Measurements from ENCODE around the gene WNK2.

WNK2 gene

DNA sequence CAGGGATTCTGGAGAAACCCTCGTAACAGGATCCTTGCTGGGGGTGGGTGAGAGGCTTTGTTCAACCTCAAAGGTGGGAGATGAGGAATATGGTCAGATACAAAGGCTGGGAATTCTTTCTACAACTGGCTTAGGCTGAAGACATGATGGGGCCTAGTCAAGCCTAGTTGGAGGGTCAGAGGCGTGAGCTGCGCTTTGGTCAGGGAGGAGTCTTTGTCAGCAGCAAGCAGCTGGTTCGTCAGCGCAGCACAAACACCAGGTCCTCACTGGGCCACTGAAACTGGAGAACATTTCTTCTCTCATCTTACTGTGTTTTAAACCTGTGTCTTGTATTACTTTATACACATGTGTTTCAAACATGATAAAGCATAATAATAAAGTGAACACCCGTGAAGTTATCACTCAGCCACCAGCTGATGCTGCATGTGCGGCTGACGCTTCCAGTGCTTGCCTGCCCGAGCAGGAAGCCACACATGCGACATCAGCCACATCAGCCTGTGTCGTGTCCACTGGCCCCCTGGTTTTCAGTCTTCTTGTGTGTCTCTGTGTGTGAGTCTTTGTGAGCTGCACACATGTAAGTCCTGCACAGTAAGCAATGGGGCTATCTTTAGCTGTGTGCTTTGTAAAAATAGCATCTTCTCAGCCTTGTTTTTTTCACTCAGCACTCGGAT lies 81.5 kb downstream of the WNK2 start:
- no peaks in the 10 kb centered on the region for H3K4me1 ChIP-seq
- H3K36me3 ChIP-seq: peaks cover 0 to 8% (median 8%) of the 10 kb centered on the region in 3 donors
- no peaks in the 10 kb centered on the region for H3K27me3 ChIP-seq
- TF ChIP-seq, protein P1, sequence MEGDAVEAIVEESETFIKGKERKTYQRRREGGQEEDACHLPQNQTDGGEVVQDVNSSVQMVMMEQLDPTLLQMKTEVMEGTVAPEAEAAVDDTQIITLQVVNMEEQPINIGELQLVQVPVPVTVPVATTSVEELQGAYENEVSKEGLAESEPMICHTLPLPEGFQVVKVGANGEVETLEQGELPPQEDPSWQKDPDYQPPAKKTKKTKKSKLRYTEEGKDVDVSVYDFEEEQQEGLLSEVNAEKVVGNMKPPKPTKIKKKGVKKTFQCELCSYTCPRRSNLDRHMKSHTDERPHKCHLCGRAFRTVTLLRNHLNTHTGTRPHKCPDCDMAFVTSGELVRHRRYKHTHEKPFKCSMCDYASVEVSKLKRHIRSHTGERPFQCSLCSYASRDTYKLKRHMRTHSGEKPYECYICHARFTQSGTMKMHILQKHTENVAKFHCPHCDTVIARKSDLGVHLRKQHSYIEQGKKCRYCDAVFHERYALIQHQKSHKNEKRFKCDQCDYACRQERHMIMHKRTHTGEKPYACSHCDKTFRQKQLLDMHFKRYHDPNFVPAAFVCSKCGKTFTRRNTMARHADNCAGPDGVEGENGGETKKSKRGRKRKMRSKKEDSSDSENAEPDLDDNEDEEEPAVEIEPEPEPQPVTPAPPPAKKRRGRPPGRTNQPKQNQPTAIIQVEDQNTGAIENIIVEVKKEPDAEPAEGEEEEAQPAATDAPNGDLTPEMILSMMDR (IDR thresholded peaks at IDR 0.05): no peak
- H3K27ac ChIP-seq: no peak overlapping the region
- DNase-seq: peak in 1 of 2 donors; percentile 9
- intact Hi-C loops (cut with DNase I; ENCODE audit: low total_unique reads): no loop called here
- H3K4me3 ChIP-seq: no peak overlapping the region
- no peaks in the 10 kb centered on the region for H3K9me3 ChIP-seq

DNA sequence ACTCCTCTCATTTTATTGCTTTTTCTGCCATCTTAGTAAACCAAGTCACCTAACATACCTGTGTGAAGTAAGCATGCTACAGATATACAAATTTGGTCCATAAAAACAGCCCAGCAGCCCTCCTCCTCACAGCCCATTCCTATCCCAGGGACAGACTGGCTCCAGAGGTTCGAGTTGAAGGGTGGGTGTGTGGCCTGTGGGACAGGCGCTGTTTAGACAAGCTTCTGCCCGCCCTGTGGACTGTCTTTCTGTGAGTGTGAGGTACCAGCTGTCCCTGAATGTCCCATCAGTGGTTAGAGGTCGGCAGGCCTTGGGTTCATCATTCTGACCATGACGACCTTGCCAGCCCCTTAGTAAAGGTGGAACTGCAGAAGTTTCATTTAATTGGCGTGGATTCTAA lies 82.0 kb downstream of the WNK2 start:
- Histone ChIP-seq H3K4me3 (no peak overlapping the region), H3K4me1 (no peaks in the 10 kb centered on the region), H3K9me3 (no peaks in the 10 kb centered on the region), H3K27ac (no peak overlapping the region), H3K36me3 (peaks cover 0 to 8% (median 8%) of the 10 kb centered on the region in 3 donors), H3K27me3 (no peaks in the 10 kb centered on the region)
- DNase-seq: peak in 1 of 2 donors; percentile 2
- TF ChIP-seq, protein P1 (IDR thresholded peaks at IDR 0.05): no peak
- intact Hi-C loops (cut with DNase I; ENCODE audit: low total_unique reads): no loop called here

DNA sequence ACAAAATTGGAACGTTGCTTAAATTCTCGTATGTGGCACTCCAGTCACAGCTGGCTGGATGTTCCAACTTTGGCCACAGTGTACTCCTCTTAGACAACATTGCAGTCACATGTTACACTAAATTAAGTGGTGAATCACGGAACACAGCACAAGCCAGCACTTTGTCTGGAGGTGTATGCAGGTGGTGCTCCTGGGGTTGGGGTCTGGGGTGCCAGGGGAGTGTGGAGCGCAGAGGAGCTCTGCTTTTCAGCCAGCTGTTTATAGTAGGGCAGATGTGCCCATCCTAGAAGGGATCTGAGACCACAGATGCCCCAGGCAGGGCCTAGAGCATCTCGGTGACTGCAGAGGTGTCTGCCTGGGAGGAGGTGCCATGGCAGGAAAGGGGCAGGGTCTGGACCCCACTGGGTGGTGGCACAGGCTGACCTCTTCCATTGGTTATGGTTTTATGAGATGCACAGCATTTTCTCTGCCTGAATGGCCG lies 82.6 kb downstream of the WNK2 start:
- no peaks in the 10 kb centered on the region for H3K9me3 ChIP-seq
- no peak overlapping the region for H3K4me3 ChIP-seq
- H3K36me3 ChIP-seq: peaks cover 0 to 8% (median 8%) of the 10 kb centered on the region in 3 donors
- no peaks in the 10 kb centered on the region for H3K4me1 ChIP-seq
- intact Hi-C loops (cut with DNase I; ENCODE audit: low total_unique reads): no loop called here
- peak; percentile 15 to 46 for DNase-seq
- H3K27ac ChIP-seq: no peak overlapping the region
- no peaks in the 10 kb centered on the region for H3K27me3 ChIP-seq
- TF ChIP-seq, protein P1 (IDR thresholded peaks at IDR 0.05): no peak

DNA sequence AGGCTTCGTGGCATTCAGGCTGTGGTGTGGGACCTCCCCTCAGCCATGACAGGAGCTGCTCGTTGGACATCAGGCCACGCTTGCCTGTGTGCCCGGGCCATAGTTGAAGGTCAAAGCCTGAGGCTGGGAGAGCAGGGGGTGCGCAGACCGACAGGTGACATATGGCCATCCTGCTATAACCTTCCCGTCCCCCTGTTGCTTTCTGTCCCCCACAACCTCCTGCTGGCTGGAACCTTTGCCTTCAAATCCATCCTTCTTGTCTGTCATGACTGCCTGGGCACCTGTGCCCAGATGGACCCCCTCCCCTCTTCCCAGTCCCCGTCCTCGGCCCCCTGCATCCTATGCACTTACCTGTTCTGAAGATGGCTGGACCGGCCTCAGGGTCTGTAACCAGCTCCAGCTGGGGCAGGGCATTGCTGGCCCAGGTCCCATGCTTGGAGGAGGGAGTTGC lies 83.2 kb downstream of the WNK2 start:
- Histone ChIP-seq H3K9me3 (no peaks in the 10 kb centered on the region), H3K4me1 (no peaks in the 10 kb centered on the region), H3K27ac (no peak overlapping the region), H3K27me3 (no peaks in the 10 kb centered on the region), H3K36me3 (peaks cover 0 to 8% (median 8%) of the 10 kb centered on the region in 3 donors), H3K4me3 (no peak overlapping the region)
- intact Hi-C loops (cut with DNase I; ENCODE audit: low total_unique reads): no loop called here
- DNase-seq: peak; percentile 18 to 54
- TF ChIP-seq, protein P1 (IDR thresholded peaks at IDR 0.05): no peak

DNA sequence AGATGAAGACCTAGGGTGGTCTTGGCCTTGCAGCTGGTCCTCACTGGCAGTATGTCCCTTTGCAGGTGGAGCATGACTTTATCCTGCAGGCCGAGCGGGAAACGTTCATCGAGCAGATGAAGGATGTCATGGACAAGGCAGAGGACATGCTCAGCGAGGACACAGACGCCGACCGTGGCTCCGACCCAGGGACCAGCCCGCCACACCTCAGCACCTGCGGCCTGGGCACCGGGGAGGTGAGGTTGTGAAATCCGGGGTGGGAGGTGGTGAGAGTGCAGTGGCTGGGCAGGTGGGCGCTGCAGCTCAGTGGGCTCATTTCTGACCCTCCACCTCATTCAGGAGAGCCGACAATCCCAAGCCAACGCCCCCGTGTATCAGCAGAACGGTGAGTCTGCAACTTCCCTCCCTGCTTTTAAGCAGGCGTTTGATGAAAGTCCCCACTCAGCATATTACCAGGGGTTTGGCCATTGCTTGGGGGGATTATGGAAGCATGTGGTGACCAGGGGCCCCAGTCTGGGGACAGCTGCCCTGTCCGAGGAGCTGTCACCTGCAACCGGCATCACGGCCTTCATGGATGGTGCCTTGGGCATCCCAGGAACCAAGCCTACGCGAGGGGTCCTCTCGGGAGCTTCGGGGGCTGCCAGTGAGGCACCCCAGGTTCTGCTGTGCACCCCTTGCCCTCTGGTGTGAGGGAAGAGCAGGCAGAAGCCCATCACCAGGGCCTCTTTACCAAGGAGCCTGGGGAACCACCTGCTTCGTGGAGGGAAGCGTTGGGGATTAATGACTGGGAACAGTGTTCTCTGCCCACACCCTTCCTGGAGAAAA lies 84.0 kb downstream of the WNK2 start:
- Histone ChIP-seq H3K4me1 (no peaks in the 10 kb centered on the region), H3K27ac (no peak overlapping the region), H3K4me3 (no peak overlapping the region), H3K9me3 (no peaks in the 10 kb centered on the region), H3K36me3 (peaks cover 0 to 8% (median 8%) of the 10 kb centered on the region in 3 donors), H3K27me3 (no peaks in the 10 kb centered on the region)
- TF ChIP-seq, protein P1 (IDR thresholded peaks at IDR 0.05): no peak
- intact Hi-C loops (cut with DNase I; ENCODE audit: low total_unique reads): no loop called here
- DNase-seq: peak; percentile 17 to 60
